Gastrocnemius medialis (tissue), 4 donors: ENCODE data around the gene ADGRD1. TPM values are rescaled to one million over a fixed set of nuclear protein-coding genes. Genes with fewer than 3 reads are reported as not detected.

Experiments used
- ATAC-seq, 2 donors: fragments of 150-250 bp; one replicate each; pipeline ENCODE4 v1.9.1; 2016
- DNase-seq, 2 donors: peaks; one replicate each; pipeline ENCODE4 v3.0.0-alpha.2; 2019
- H3K27ac ChIP-seq, 4 donors: fragments of 200-600 bp; sonication (generic); 1 replicate in 1 of 4; 2 replicates in 3 of 4; pipeline ENCODE4 v1.5.1; 2016 to 2018; ENCODE audit warnings: mild to moderate bottlenecking in 2 of 4, moderate library complexity in 1 of 4
- H3K27me3 ChIP-seq, 3 donors: fragments of 200-600 bp; sonication (generic) in 2 of 3; 1 replicate in 1 of 3; 2 replicates in 2 of 3; pipeline versions ENCODE4 v1.5.1 to v1.6.0; 2016 to 2019; ENCODE audit warnings: mild to moderate bottlenecking in 1 of 3, moderate library complexity in 1 of 3
- H3K36me3 ChIP-seq, 2 donors: fragments of 200-600 bp; sonication (generic) in 1 of 2; one replicate each; pipeline ENCODE4 v1.5.1; 2017 to 2018
- H3K4me1 ChIP-seq, 2 donors: fragments of 200-600 bp; sonication (generic) in 1 of 2; one replicate each; pipeline ENCODE4 v1.5.1; 2016 to 2017; ENCODE audit warnings: mild to moderate bottlenecking in 2 of 2
- H3K4me3 ChIP-seq, 4 donors: fragments of 200-600 bp; sonication (generic) in 3 of 4; 1 replicate in 1 of 4; 2 replicates in 3 of 4; pipeline ENCODE4 v1.5.1; 2016 to 2019; ENCODE audit warnings: mild to moderate bottlenecking in 2 of 4
- H3K9me3 ChIP-seq, 3 donors: fragments of 200-600 bp; sonication (generic) in 2 of 3; 1 replicate in 1 of 3; 2 replicates in 2 of 3; pipeline ENCODE4 v1.5.1; 2016 to 2019
- CTCF ChIP-seq, 5 experiments: fragments of 450-650 bp in 3 of 5; fragments of 200-600 bp in 2 of 5; sonication (generic) in 2 of 5; IDR thresholded peaks in 4 of 5; conservative IDR thresholded peaks in 1 of 5; 1 replicate in 4 of 5; 2 replicates in 1 of 5; pipeline ENCODE4 v1.5.1; 2016 to 2019; ENCODE audit warnings: antibody characterized with exemption in 5 of 5, mild to moderate bottlenecking in 3 of 5, moderate library complexity in 3 of 5
- POLR2A ChIP-seq, 2 donors: fragments of 450-650 bp; IDR thresholded peaks; one replicate each; pipeline ENCODE4 v1.6.1; 2017; ENCODE audit warnings: antibody characterized with exemption in 2 of 2, mild to moderate bottlenecking in 2 of 2, moderate library complexity in 2 of 2
- in situ Hi-C, 4 donors: fragments of 200-750 bp; cut with MboI; loops; one replicate each; pipeline versions ENCODE4 v1.15.0 to v1.8.0; 2017; ENCODE audit warnings: low sequenced_read_pairs in 4 of 4
- intact Hi-C: fragments of 100-400 bp; cut with DNase I; formaldehyde crosslinking; loops from one replicate; pipeline ENCODE4 v1.15.1; 2023; ENCODE audit warnings: low total_unique reads
- total RNA-seq, 4 donors: library from RNA; depleted of rRNA; stranded (reverse); fragments of >200 nt; gene quantifications; one replicate each; pipeline versions ENCODE4 v1.1.0 to v1.2.3, GENCODE V29; 2016

Gene ADGRD1
- total RNA-seq, 4 donors from 2014 or later, result 5.3 to 9.6 (median 8.2) TPM

- TF ChIP-seq POLR2A (IDR thresholded peaks at IDR 0.05), result no peak
- no peak for TF ChIP-seq CTCF (IDR thresholded peaks at IDR 0.05 in 4 of 5, conservative IDR thresholded peaks at IDR 0.05 in 1 of 5)
- ATAC-seq (no peak), DNase-seq (no peak)
- no peak overlapping the region for H3K27ac ChIP-seq
- no peaks in the 10 kb centered on the region for H3K36me3 ChIP-seq
- peaks cover 0 to 4% (median 0%) of the 10 kb centered on the region in 3 donors for H3K27me3 ChIP-seq
- H3K4me3 ChIP-seq, result no peak overlapping the region
- intact Hi-C loops (no loop called here), in situ Hi-C loops (no loop called here)
- no peaks in the 10 kb centered on the region for H3K4me1 ChIP-seq
- H3K9me3 ChIP-seq, result no peaks in the 10 kb centered on the region
Measured at GRCh38 chr12:131033486-131033885, 79.8 kb downstream of the ADGRD1 start.

GRCh38 chr12:131033886-131034482 lies 80.3 kb downstream of the ADGRD1 start:
- H3K9me3 ChIP-seq, result no peaks in the 10 kb centered on the region
- TF ChIP-seq CTCF (IDR thresholded peaks at IDR 0.05 in 4 of 5, conservative IDR thresholded peaks at IDR 0.05 in 1 of 5) (no peak), POLR2A (IDR thresholded peaks at IDR 0.05) (no peak)
- intact Hi-C loops (no loop called here), in situ Hi-C loops (no loop called here)
- no peak overlapping the region for H3K4me3 ChIP-seq
- DNase-seq (no peak), ATAC-seq (no peak)
- no peak overlapping the region for H3K27ac ChIP-seq
- H3K27me3 ChIP-seq, result peaks cover 0 to 4% (median 0%) of the 10 kb centered on the region in 3 donors
- no peaks in the 10 kb centered on the region for H3K36me3 ChIP-seq
- no peaks in the 10 kb centered on the region for H3K4me1 ChIP-seq

- intact Hi-C loops, result no loop called here
- DNase-seq, result no peak
- no peak for ATAC-seq
- in situ Hi-C loops, result no loop called here
- Histone ChIP-seq H3K9me3 (no peaks in the 10 kb centered on the region), H3K27ac (no peak overlapping the region), H3K4me1 (no peaks in the 10 kb centered on the region), H3K27me3 (peaks cover 0 to 4% (median 0%) of the 10 kb centered on the region in 3 donors), H3K36me3 (no peaks in the 10 kb centered on the region), H3K4me3 (no peak overlapping the region)
- TF ChIP-seq CTCF (IDR thresholded peaks at IDR 0.05 in 4 of 5, conservative IDR thresholded peaks at IDR 0.05 in 1 of 5) (no peak), POLR2A (IDR thresholded peaks at IDR 0.05) (no peak)
Measured at GRCh38 chr12:131034631-131035244, 81.0 kb downstream of the ADGRD1 start.

GRCh38 chr12:131035245-131035681 lies 81.6 kb downstream of the ADGRD1 start:
- H3K27me3 ChIP-seq, result peaks cover 0 to 4% (median 0%) of the 10 kb centered on the region in 3 donors
- no peak overlapping the region for H3K27ac ChIP-seq
- no peak for DNase-seq

More at GRCh38 chr12:131035245-131035681, 81.6 kb downstream of the ADGRD1 start:
- in situ Hi-C loops (no loop called here), intact Hi-C loops (no loop called here)
- no peaks in the 10 kb centered on the region for H3K36me3 ChIP-seq
- H3K9me3 ChIP-seq, result no peaks in the 10 kb centered on the region
- no peak overlapping the region for H3K4me3 ChIP-seq
- TF ChIP-seq POLR2A (IDR thresholded peaks at IDR 0.05) (no peak), CTCF (IDR thresholded peaks at IDR 0.05 in 4 of 5, conservative IDR thresholded peaks at IDR 0.05 in 1 of 5) (no peak)
- no peaks in the 10 kb centered on the region for H3K4me1 ChIP-seq
- ATAC-seq, result no peak
